ENCODE measurements around the gene ATG4C.

The ATG4C gene

DNA sequence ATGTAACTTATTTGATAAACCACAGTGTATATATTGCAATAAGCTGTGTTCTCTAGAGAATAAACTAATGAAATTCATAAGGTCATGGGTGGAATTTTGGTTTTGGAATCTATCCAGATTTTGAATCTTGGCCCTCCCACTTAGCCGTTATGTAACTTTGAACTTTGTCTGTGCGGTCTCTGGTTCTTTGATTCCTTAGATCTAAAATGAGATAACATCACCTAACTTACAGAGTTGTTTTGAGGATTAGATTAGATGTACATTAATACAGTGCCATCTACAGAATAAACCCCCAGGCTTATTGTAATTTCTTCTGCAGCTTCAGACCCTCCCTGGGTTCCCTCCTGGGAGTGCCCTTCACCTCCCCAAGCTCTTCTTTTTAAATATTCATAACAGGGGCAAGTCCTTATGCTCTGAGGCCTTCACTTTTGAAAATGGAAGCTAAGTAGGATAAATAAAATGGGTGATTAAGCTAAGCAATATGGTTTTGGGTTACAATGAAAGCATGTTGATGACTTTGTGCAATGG lies 124.3 kb downstream of the ATG4C start:
- no peaks in the 10 kb centered on the region for H3K27me3 ChIP-seq (ENCODE audit: insufficient read depth, low read length)
- H4K20me1 ChIP-seq (ENCODE audit: insufficient read depth, low read length), result no peaks in the 10 kb centered on the region
- H3K9me3 ChIP-seq (ENCODE audit: low read length), result no peaks in the 10 kb centered on the region
- H3K4me3 ChIP-seq (ENCODE audit: low read depth, low read length, poor library complexity, severe bottlenecking), result no peak overlapping the region
- H3K36me3 ChIP-seq (ENCODE audit: insufficient read depth, low read length), result no peaks in the 10 kb centered on the region
- H3K79me2 ChIP-seq (ENCODE audit: insufficient read depth, low read length), result no peaks in the 10 kb centered on the region
- no peaks in the 10 kb centered on the region for H3F3A ChIP-seq (ENCODE audit: insufficient read depth, low read length)
- no peak overlapping the region for H3K4me2 ChIP-seq (ENCODE audit: low read length)
- no peaks in the 10 kb centered on the region for H3K4me1 ChIP-seq (ENCODE audit: insufficient read depth, low read length, severe bottlenecking)
- H3K9me2 ChIP-seq (ENCODE audit: low read depth, low read length), result no peaks in the 10 kb centered on the region
- H3K9ac ChIP-seq (ENCODE audit: low read length), result no peak overlapping the region
- TF ChIP-seq EZH2 (IDR thresholded peaks at IDR 0.05; ENCODE audit: borderline replicate concordance, low read length), result no peak
- TF ChIP-seq, protein P1, sequence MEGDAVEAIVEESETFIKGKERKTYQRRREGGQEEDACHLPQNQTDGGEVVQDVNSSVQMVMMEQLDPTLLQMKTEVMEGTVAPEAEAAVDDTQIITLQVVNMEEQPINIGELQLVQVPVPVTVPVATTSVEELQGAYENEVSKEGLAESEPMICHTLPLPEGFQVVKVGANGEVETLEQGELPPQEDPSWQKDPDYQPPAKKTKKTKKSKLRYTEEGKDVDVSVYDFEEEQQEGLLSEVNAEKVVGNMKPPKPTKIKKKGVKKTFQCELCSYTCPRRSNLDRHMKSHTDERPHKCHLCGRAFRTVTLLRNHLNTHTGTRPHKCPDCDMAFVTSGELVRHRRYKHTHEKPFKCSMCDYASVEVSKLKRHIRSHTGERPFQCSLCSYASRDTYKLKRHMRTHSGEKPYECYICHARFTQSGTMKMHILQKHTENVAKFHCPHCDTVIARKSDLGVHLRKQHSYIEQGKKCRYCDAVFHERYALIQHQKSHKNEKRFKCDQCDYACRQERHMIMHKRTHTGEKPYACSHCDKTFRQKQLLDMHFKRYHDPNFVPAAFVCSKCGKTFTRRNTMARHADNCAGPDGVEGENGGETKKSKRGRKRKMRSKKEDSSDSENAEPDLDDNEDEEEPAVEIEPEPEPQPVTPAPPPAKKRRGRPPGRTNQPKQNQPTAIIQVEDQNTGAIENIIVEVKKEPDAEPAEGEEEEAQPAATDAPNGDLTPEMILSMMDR (IDR thresholded peaks at IDR 0.05; ENCODE audit: low read length), result no peak
- H3K27ac ChIP-seq (ENCODE audit: low read depth, low read length, poor library complexity, severe bottlenecking), result no peak overlapping the region
- H2AFZ ChIP-seq (ENCODE audit: low read length), result no peak overlapping the region

DNA sequence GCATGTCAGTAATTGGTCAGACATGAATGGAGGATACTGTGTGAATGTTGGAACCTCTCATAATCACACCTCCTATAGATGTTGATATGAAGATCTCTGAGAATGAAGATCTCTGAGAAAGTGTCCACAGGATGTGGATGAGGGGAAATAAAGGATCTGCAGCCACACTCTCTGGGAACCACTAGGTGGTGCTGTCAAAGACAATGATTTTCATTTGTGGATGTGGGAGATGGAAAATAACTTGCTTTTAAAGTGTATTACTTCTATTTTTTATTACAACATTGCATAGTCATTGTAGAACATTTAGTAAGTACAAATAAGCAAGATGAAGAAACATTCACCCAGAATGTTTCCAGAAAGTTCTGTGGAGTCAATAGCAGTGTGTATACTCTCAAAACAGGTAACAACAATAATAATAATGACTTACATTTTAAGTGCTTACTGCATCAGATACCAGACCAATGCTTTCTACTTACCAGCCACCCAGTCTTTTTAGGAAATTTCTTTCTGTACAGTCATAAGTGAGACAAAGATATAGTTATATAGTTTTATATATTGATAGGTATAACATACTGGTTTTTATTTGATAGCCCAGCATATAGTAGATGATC lies 128.2 kb downstream of the ATG4C start:
- no peak for TF ChIP-seq EZH2 (IDR thresholded peaks at IDR 0.05; ENCODE audit: borderline replicate concordance, low read length)
- TF ChIP-seq, protein P1 (IDR thresholded peaks at IDR 0.05; ENCODE audit: low read length), result peak; percentile 79
- no peak overlapping the region for H3K9ac ChIP-seq (ENCODE audit: low read length)
- H3F3A ChIP-seq (ENCODE audit: insufficient read depth, low read length), result no peaks in the 10 kb centered on the region
- H3K36me3 ChIP-seq (ENCODE audit: insufficient read depth, low read length), result no peaks in the 10 kb centered on the region
- H4K20me1 ChIP-seq (ENCODE audit: insufficient read depth, low read length), result no peaks in the 10 kb centered on the region
- H3K4me3 ChIP-seq (ENCODE audit: low read depth, low read length, poor library complexity, severe bottlenecking), result no peak overlapping the region
- no peak overlapping the region for H2AFZ ChIP-seq (ENCODE audit: low read length)
- no peaks in the 10 kb centered on the region for H3K79me2 ChIP-seq (ENCODE audit: insufficient read depth, low read length)
- H3K27ac ChIP-seq (ENCODE audit: low read depth, low read length, poor library complexity, severe bottlenecking), result no peak overlapping the region
- H3K4me1 ChIP-seq (ENCODE audit: insufficient read depth, low read length, severe bottlenecking), result no peaks in the 10 kb centered on the region
- H3K9me2 ChIP-seq (ENCODE audit: low read depth, low read length), result no peaks in the 10 kb centered on the region
- peaks cover 5% of the 10 kb centered on the region; the same call in 1 of the 2 replicates for H3K27me3 ChIP-seq (ENCODE audit: insufficient read depth, low read length)
- H3K9me3 ChIP-seq (ENCODE audit: low read length), result no peaks in the 10 kb centered on the region
- H3K4me2 ChIP-seq (ENCODE audit: low read length), result no peak overlapping the region
